GM19025 (cell line): Measurements from ENCODE around the gene PCSK2.

ENCODE experiments used
- ATAC-seq: cut with Tn5 transposase; IDR thresholded peaks from one replicate; pipeline ENCODE4 v1.9.1; 2021; ENCODE audit warnings: mild to moderate bottlenecking, low read depth, moderate library complexity; ENCODE audit not compliant: unreplicated experiment

PCSK2 gene

DNA sequence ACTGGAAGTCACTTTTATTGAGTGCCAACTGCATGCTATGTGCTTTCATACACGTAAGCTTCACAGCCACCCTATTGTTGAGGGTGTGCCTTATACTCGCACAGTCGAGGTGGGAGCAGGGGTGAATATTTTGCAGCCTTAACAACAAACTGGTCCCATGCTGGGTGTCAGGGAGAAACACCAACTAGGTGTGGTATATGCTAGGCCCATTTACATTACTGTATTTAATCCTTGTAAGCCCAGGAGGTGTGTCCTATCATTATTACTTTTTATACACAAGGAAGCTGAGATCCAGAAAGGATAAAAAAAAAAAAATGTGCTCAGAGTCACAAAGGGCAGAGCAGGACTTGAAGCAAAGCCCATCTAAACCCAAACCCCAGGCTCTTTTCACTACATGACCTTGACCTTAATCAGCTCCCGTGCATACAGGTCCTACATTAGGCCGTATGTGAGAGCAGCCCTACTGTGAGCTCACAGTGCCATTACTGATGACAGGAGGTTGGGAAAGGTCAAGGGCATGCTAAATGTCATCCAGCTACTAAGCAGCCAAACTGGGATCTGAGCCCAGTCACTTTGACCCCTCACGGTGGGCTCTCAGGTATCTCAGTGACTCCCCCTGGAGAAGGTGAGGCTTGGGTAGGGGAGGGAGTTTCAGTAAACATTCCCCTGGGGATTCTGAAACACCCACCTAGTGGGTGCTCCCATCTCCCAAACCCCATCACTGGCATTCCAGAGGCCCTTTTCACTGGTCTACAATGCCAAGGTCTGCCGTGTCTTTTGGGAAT lies 242.6 kb downstream of the PCSK2 start:
- no peak for ATAC-seq

DNA sequence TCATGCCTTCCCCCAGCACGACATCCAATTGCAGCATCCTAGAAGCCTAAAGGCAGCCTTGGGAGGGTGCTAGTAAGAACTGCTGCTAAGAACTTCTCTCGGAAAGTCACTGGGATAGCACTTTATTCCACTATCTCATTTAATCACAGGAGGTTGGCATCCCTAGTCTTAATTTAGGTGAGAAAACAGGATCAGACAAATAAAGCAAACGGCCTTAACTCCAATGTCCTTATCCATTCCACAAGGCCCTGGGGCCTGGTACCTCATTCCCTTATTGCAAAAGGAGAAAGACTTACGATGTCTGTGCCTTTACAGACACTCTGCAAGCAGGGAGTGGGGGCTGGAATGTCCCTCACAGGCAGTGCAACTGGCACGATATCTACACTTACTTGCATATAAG lies 243.7 kb downstream of the PCSK2 start:
- ATAC-seq = no peak

DNA sequence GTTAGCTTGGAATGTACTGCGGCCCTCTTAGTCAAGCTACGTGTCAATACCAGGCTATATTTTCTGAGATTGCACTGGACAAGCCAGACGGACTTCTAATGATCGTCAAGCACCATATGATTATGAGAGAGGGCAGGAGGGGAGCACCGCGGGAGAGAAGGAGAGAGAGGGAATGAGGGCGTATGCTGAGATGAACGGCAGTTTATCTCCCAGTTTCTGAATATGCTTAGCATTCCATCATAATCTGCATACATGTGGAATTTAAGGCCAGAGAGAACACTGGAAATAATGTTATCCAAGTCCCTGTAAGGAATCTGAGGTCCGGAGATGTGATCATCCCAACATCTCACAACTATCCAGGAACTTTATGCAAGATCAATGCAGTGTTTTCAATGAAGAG lies 244.1 kb downstream of the PCSK2 start:
- ATAC-seq = no peak

DNA sequence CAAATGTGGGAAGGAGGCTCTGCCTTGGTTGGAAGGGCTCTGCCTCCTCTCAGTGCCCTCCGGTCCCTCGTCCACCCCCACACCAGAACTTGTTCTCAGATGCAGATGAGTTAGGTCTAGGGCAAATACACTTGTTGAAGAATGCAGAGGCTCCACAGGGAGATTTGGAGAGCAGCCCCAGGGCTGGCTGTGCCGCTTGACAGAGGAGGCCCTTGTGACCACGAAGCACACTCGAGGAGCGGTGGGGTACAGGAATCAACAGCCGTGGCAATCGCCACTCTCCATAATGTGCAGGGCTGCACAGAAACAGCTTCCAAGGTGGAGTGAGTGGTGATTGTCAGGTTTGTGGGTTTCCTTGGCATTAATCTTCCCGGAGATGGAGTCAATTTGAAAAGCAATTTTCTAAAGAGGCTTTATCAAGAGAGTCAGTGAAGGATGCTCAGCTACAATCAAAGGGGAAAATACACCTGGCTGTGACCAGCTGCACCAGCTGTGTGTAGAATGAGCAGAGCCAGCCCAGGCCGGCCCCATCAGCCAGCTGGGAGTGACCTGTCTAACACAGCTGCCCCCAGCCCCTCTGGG lies 244.9 kb downstream of the PCSK2 start:
- no peak for ATAC-seq

DNA sequence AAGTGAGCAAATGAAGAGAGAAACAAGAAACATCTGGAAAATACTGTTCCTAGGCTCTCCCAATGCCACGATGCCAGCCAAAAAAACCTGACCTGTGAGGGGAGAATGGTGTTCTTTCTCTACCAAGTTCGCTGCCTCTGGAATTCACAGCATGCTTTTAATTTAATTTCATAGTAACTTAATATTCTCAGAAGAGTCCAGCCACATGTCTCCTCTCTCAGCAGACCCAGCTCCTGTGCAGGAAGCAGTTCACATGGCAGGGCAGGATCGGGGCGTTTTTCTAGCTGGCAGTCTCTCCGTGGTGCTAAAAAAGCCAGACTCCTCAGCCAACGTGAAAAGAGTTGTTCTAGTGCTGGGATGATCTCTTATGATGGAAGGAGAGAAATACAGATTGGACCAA lies 246.8 kb downstream of the PCSK2 start:
- ATAC-seq = no peak

DNA sequence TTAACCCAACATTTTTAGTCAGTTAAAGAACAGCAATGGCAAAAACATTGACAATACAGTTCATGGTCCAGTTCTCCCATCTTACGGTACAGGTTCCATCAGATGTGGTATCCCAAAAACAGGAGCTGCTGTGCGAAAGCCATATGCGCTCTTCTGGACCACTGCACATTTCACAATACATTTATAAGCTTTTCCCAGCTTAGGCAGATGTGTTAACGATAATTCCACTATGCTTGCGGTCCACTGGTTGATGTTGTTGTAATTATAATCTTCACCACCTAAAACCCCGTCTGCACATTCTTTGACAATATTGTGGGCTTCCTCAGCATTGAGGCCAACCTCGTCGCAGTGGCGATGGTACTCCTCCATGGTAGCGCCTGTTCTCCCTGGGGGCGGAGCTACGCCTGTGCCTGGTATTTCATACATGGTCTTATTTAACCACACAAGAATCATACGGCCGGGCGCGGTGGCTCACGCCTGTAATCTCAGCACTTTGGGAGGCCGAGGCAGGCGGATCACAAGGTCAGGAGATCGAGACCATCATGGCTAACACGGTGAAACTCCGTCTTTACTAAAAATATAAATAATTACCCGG lies 252.3 kb downstream of the PCSK2 start:
- no peak for ATAC-seq

DNA sequence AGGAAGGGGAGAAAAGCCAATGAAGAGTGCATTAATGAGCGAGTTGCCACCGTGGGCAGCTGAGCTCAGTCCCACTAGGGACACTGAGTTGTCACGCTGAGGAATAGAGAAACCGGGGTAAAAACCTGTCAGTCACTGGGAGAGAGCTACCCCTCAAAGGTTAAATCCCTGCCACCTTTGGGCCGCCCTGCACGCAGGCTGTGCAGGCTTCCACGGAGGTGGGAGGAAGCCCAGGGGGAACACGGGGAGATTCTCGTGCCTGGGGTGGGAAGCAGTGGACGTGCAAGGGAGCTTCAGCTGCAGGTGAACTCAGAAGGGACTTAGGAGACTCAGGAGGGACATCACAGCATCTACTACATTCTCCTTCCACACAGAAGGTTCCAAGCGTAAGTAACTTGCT lies 253.9 kb downstream of the PCSK2 start:
- no peak for ATAC-seq

DNA sequence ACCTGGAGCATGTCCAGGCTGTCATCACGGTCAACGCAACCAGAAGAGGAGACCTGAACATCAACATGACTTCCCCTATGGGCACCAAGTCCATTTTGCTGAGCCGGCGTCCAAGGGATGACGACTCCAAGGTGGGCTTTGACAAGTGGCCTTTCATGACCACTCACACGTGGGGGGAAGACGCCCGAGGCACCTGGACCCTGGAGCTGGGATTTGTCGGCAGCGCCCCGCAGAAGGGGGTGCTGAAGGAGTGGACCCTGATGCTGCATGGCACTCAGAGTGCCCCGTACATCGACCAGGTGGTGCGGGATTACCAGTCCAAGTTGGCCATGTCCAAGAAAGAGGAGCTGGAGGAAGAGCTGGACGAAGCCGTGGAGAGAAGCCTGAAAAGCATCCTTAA lies 254.8 kb downstream of the PCSK2 start:
- no peak for ATAC-seq

DNA sequence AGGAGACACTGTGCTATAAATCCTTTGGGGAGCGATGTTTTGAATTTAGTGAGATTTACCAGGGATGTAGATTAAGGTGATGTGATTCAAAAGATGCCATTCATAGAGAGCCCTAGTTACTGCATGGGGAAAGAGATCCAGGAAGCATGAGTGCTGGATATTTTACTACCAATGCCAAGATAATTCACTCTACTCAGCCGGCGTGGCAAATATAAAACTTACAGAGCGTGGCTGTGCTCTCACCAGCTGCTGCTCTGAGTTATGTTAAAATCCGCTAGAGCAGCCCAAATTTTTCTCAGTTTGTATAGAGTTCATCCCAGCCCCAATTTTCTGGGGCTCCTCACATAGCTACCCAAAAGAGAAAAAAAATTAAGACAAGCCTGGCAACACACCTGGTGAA lies 255.7 kb downstream of the PCSK2 start:
- no peak for ATAC-seq

DNA sequence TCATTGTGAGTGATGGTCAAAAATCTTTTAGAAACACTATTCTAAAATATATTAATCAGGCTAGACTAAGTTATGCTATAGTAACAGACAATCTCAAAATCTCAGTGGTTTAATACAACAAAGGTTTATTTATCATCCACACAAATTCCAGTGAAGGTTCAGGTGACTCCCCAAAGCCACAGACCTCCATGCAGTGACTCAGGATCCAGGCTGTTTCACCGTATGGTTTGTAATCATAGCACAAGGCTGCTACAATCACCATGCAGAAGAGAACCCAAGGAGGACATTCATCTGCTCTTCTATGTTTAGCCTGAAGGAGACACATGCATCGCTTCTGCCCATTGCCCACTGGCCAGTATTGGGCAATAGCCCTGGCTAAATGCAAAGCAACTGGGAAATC lies 258.2 kb downstream of the PCSK2 start:
- no peak for ATAC-seq

DNA sequence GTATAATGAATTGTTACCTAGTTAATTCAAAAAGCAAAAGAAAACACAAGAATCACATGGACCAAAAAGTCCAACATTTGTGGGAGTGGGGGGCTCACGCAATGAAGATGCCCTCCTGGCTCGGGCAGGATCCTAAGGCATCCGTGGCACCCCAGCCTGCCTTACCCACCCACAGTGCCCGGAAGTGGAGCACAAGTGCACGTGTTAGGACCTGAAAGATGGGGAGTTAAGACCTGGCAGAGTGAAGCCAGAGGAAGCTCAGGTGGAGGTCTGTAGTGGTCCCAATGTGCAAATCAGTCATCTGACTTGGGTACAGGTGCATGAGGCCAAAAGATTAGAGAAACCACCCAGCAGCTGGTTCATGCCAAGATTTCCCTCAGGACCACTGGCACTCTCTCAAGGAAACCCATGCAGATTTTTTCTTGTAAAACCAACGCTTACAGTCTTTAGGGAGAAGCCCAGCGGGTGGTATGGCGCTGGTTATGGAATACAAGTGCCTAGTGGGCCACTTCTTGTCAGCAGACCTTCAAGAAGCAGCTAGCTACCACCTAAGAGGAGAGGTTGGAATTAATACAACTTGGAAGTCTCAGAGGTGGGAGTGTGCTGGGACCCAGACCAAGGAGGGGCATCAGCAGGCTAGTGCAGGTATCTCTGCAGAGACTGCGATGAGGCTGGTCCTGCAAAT lies 262.2 kb downstream of the PCSK2 start:
- no peak for ATAC-seq

DNA sequence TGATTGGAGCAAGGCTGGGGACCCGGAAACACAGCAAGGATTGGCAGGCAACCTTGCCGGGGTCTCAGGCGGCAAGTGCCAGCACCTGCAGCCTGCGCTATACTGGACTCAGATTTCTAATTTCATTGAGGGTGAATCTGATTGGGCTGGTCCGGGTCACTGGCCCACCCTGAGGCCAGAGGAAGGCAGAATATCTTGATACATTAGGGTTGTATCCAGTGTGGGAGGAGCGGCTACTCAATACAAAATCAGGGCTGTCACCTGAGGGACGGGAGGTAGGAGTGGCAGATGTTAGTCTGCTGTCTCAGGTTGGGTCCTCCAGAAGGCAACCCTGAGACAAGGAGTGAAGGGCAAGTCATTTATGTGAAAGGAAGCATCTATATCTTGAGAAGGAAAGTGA lies 263.7 kb downstream of the PCSK2 start:
- ATAC-seq = no peak

DNA sequence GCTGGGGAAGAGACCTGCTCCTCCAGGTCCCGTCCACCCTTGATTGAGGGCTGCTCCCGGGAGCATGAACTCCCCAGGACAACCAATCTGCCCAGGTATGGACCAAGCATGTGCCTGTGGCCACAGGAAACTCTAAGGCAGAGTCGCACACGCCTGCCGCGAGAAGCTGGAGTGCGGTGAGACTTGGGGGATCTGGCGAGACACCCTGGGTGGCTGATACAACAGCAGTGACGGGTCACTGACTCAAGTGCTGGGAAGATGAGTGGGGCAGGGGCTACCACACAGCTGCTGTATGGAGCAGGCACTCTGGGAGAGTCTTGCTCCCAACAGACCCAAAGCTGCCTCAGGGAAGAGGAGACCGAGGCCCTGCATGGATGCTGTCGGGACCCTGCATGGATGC lies 264.2 kb downstream of the PCSK2 start:
- no peak for ATAC-seq

DNA sequence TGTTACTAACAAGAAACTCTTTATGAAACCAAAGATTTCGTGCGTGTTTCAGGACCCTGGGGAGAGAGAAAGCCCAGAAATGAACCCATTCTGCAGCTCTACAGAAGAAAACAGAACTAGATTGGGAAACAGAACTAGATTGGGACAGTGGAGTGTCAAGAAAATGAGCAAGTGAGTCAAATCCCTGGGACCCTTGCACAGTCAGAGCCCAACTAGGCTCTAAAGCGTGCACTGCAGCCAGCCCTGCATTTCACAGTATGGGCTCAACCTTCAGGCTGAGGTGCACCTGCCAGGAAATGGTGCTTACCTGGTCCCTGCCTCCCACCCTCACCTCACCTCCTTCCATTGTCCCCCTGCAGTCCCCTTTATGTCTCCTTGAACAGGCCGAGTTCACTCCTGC lies 264.6 kb downstream of the PCSK2 start:
- no peak for ATAC-seq

DNA sequence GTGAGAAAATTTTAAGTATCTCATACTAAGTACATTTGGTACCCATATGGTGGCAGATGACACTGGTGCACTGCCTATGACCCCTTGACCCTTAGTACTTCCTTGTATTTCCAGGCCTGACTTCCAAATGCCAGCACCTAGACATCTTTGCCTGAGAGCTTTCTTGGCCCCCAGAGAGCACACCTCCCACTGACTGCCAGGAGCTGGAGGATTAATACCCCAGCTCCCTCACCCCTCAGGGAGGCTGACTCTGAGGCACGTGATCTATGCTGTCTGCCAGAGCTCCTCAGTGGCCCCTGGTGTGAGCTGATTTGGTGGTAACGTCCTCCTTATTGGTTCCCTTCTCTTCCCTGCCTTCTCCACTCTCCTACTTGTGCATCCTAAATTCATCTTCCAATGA lies 266.3 kb downstream of the PCSK2 start:
- ATAC-seq = no peak

DNA sequence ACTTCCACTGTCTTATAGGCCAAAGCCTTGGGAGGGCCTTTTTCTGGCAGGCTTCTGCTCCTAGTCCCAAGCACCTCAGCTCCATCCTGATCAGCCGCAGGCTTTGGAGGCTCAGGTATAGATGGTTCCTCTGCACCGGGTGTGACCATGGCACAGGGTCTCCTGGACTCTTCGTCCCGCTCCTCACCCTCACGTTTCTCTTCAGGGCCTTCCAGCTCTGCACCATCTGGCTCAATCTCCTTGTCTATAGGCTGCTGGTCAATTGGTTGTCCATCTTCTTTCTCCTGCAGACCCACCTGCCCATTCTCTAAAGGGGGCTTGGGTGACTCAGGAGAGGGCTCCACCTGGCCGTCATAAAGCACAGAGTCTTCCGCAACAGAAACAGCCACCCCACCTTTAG lies 267.4 kb downstream of the PCSK2 start:
- no peak for ATAC-seq

DNA sequence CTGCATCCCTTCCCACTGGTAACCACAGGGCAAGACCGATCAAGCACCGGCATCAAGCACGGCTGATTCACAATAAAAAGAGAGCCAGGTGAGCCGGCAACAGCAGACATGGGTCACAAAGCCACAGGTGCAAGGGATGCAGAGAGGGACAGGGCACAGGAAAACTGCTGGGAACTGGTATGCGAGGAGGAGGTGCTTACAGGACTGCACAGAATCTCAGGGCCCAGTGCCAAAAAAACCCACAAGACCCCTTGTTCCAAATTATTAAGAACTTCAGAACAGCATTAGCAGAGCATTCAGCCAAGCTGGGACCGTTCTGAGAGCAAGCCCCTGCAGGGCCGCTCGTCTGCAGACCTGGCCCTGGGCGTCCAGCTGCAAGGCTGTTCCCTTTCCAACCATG lies 269.0 kb downstream of the PCSK2 start:
- ATAC-seq = no peak

DNA sequence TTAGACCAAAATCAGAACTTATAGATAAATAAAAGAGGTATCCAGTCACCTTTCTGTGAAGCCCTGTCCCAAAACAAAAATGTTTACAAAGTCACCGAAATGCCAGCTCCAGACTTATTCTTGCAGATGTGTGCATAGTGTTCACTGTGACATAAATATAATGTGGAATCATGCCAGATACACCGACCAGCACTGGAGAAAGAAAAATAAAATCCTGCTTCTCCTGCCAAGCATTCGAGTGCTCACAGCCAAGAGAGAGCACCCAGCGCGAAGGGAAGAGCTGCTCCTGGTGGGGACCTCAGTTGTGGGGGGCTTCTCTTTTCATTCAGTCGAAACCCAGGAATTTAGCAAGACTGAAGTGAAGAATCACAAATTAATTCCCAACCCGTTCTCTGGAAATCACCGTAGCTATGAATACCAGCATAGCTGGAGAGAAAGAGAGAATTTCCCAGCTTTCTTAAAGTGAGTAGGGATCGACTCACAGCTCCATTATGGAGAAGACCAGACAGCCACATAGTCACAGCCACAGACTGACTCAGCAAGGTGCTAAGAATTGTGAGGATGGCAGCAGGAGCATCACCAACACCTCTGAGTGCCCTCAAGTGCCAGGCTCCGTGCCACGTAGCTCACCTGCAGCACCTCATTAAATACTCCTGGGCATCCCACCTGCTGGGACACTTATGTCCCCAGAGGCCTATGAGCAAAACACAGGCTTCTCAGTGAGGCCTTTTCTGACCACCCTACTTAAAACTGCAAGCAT lies 271.2 kb downstream of the PCSK2 start:
- no peak for ATAC-seq

DNA sequence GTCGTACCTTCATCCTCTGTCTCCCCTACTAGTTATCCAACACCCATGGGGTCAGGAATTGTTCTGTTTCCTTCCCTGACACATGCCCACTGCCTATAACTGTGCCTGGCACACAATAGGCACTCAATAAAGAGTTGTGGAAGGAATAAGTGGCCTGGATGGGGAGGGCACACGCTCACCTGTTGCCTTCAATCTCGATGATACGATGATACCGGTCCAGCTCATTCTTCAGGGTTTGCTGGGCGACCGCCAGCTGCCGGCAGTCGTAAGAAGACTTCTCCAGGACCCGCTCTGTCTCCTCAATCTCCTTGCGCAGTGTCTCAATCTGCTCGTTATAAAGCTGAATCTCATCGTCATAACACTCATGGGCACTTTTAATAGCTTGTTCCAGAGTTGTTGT lies 271.8 kb downstream of the PCSK2 start:
- no peak for ATAC-seq

DNA sequence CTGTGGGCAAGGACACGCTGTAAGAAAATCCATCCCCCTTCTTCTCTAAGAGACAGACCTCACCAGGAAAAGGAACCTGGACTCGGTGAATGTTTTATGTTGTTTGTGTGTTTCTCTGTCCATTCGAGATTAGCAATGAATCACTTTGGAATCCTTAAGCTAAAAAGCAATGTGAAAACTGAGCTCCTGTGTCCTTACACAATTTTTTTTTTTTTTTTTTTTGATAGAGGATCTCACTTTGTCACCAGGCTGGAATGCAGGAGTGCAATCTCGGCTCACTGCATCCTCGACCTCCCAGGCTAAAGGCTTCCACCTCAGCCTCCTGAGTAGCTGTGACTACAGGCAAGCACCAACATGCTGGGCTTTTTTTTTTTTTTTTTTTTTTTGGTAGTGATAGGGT lies 272.2 kb downstream of the PCSK2 start:
- ATAC-seq = no peak

DNA sequence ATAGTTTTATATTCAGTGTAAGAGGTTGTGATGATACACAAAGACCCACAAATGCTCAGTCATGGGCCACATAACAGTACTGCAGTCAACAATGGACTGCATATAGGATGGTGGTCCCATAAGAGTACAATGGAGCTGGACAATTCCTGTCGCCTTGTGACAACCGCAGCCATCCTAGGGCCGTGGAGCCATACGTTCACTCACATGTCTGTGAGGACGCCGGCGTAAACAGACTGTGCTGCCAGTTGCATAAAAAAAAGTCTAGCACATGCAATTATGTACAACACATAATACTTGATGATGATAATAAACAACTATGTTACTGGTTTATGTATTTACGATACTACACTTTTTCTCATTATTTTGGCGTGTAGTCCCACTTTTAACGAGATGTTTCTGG lies 273.4 kb downstream of the PCSK2 start:
- ATAC-seq = no peak
